Measurements from ENCODE around the gene IKBIP. TPM values are rescaled to one million over a fixed set of nuclear protein-coding genes. Genes with fewer than 3 reads are reported as not detected.

Gene IKBIP
- total RNA-seq, 1 experiment from 2014 or later, result 14.5 TPM

DNA sequence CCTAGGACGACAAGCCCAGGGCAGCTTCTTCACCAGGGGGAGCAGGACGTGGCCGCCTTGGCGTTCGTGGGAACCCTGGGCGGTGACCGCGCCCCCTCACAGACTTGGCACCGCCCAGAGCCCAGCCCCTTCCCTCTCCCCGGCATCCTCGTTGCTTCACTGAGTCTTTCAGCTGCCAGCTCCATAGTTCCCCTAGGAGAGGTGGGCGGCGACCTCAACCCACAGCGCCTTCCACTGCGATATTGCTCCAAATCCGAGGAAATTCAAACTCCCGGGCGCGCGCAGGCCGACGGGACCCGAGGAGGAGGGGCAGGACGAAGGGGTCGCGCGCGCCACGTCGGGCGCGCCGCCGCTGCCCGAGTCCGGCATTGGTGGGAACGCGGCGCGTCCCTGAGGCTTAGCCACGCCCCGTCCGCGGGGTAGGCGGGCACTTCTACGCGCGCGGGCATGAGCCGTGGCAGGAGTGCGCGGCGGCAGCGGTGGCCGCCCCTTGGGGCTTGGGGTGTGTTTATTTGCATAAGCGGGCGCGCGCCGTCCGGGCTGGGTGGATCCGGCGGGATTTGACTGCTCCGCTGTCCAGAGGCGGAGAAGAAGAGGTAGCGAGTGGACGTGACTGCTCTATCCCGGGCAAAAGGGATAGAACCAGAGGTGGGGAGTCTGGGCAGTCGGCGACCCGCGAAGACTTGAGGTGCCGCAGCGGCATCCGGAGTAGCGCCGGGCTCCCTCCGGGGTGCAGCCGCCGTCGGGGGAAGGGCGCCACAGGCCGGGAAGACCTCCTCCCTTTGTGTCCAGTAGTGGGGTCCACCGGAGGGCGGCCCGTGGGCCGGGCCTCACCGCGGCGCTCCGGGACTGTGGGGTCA is at the start of gene IKBIP, which contains the start of gene APAF1 (continued):
- TF ChIP-seq TCF7L2 (IDR thresholded peaks at IDR 0.05; ENCODE audit: borderline replicate concordance, extremely low read depth, insufficient read depth, insufficient read length), result no peak
- TF ChIP-seq, protein P1, sequence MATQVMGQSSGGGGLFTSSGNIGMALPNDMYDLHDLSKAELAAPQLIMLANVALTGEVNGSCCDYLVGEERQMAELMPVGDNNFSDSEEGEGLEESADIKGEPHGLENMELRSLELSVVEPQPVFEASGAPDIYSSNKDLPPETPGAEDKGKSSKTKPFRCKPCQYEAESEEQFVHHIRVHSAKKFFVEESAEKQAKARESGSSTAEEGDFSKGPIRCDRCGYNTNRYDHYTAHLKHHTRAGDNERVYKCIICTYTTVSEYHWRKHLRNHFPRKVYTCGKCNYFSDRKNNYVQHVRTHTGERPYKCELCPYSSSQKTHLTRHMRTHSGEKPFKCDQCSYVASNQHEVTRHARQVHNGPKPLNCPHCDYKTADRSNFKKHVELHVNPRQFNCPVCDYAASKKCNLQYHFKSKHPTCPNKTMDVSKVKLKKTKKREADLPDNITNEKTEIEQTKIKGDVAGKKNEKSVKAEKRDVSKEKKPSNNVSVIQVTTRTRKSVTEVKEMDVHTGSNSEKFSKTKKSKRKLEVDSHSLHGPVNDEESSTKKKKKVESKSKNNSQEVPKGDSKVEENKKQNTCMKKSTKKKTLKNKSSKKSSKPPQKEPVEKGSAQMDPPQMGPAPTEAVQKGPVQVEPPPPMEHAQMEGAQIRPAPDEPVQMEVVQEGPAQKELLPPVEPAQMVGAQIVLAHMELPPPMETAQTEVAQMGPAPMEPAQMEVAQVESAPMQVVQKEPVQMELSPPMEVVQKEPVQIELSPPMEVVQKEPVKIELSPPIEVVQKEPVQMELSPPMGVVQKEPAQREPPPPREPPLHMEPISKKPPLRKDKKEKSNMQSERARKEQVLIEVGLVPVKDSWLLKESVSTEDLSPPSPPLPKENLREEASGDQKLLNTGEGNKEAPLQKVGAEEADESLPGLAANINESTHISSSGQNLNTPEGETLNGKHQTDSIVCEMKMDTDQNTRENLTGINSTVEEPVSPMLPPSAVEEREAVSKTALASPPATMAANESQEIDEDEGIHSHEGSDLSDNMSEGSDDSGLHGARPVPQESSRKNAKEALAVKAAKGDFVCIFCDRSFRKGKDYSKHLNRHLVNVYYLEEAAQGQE (IDR thresholded peaks at IDR 0.05; ENCODE audit: low read depth), result no peak
- TF ChIP-seq SIN3A (IDR thresholded peaks at IDR 0.05; ENCODE audit: low read depth), result peak; percentile 94
- TF ChIP-seq, protein P2, sequence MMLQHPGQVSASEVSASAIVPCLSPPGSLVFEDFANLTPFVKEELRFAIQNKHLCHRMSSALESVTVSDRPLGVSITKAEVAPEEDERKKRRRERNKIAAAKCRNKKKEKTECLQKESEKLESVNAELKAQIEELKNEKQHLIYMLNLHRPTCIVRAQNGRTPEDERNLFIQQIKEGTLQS (IDR thresholded peaks at IDR 0.05), result no peak

DNA sequence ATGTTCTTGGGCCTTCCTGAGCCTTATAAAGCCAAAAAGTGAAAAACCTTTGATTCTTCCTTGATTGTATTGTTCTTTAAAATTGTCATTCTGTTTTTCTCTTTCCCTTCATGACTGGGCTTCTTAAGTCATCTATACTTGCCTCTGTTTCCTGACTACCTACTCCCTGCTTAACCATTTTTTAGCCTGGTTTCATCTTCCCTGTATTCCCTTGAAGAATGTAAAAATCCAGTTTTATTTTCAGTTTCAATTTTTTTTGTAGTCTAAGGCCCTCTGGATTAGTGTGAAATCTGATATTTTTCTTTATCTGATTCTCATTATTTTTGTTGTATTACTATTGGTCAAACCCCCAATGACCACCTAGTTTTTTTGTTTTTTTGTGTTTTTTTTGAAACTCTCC is 46.8 kb upstream of the IKBIP start:
- RAD21 ChIA-PET (ENCODE audit: low non-redundant PET in 1 of 2, low total read pairs in 2 of 2, uncharacterized antibody in 2 of 2, unreplicated experiment in 2 of 2), result no interaction called here
- intact Hi-C loops (cut with micrococcal nuclease), result no loop called here
- H3K27me3 ChIP-seq (ENCODE audit: insufficient read depth, low read length), result no peaks in the 10 kb centered on the region
- CTCF ChIA-PET, result no interaction called here
- TF ChIP-seq ZNF274 (IDR thresholded peaks at IDR 0.05; ENCODE audit: low read depth, low read length), result no peak
- no peak for TF ChIP-seq POLR2AphosphoS5 (IDR thresholded peaks at IDR 0.05; ENCODE audit: low read depth, low read length)
- TF ChIP-seq, protein P2 (IDR thresholded peaks at IDR 0.05), result no peak
- no peak for TF ChIP-seq FOSL1 (IDR thresholded peaks at IDR 0.05; ENCODE audit: low read depth)
- DNase-seq (ENCODE audit: low read depth, low spot score) (no peak), ATAC-seq (no peak)
- H2AFZ ChIP-seq (ENCODE audit: low read depth, low read length, poor library complexity, severe bottlenecking), result no peak overlapping the region
- POLR2A ChIA-PET, result interaction anchor here (0.9 kb wide), 1 partner anchor 41 kb away, joined by 3 read pairs; no protein-coding TSS in a partner anchor
- H3K4me1 ChIP-seq (ENCODE audit: control insufficient read depth in 1 of 2, insufficient read depth in 2 of 2, low read length in 2 of 2), result no peaks in the 10 kb centered on the region
- no peaks in the 10 kb centered on the region for H3K9me2 ChIP-seq (ENCODE audit: insufficient read depth)
- H3K79me2 ChIP-seq (ENCODE audit: insufficient read depth, low read length), result no peaks in the 10 kb centered on the region
- no peaks in the 10 kb centered on the region for H3K9me3 ChIP-seq (ENCODE audit: control insufficient read depth in 1 of 2, insufficient read depth in 1 of 2, low read depth in 1 of 2, low read length in 2 of 2)
- no peak overlapping the region for H3K4me2 ChIP-seq (ENCODE audit: low read length)
- peaks cover 0 to 6% of the 10 kb centered on the region in 2 experiments; a peak in 2 of 4 replicates for H3K36me3 ChIP-seq (ENCODE audit: control insufficient read depth in 1 of 2, insufficient read depth in 2 of 2, low read length in 2 of 2)
- no peak overlapping the region for H3K4me3 ChIP-seq (replicated peaks in 1 of 2; ENCODE audit: low read depth in 1 of 2, low read length in 2 of 2)
- BruUV-seq (replicated peaks), result no TSS peak
- H4K20me1 ChIP-seq (ENCODE audit: insufficient read depth), result no peaks in the 10 kb centered on the region
- no peak overlapping the region for H3K9ac ChIP-seq (ENCODE audit: low read length)
- H3K27ac ChIP-seq (ENCODE audit: low read depth, low read length), result no peak overlapping the region

All from HCT116 (cell line).